GM12891 (cell line): ENCODE measurements around the gene MYEOV.

Source experiments
- DNase-seq: peaks from one replicate; pipeline ENCODE4 v3.0.0; 2011; ENCODE audit warnings: low spot score; ENCODE audit not compliant: insufficient read length
- FAIRE-seq: peaks from 2 replicates; lab custom pipeline; 2011; peaks lifted over from hg19 to GRCh38; lab: Jason Lieb, UNC
- PAX5 ChIP-seq: IDR thresholded peaks from 2 replicates; pipeline ENCODE4 v1.6.1; 2011; ENCODE audit warnings: low read length, moderate library complexity, mild to moderate bottlenecking; ENCODE audit not compliant: insufficient read depth, severe bottlenecking
- POLR2A ChIP-seq: IDR thresholded peaks from 2 replicates; pipeline ENCODE4 v1.6.1; 2011; ENCODE audit warnings: low read depth, low read length, control low read depth
- POLR2AphosphoS5 ChIP-seq: IDR thresholded peaks from 2 replicates; pipeline ENCODE4 v1.6.1; 2011; ENCODE audit warnings: low read depth, low read length, control low read depth
- POU2F2 ChIP-seq: IDR thresholded peaks from 2 replicates; pipeline ENCODE4 v1.6.1; 2011; ENCODE audit warnings: low read depth, mild to moderate bottlenecking, control low read depth, low read length, moderate library complexity
- SPI1 ChIP-seq: IDR thresholded peaks from 2 replicates; pipeline ENCODE4 v1.6.1; 2011; ENCODE audit warnings: low read depth, low read length, control low read depth
- TAF1 ChIP-seq: IDR thresholded peaks from 2 replicates; pipeline ENCODE4 v1.6.1; 2011; ENCODE audit warnings: low read depth, low read length, control low read depth

Gene MYEOV

DNA sequence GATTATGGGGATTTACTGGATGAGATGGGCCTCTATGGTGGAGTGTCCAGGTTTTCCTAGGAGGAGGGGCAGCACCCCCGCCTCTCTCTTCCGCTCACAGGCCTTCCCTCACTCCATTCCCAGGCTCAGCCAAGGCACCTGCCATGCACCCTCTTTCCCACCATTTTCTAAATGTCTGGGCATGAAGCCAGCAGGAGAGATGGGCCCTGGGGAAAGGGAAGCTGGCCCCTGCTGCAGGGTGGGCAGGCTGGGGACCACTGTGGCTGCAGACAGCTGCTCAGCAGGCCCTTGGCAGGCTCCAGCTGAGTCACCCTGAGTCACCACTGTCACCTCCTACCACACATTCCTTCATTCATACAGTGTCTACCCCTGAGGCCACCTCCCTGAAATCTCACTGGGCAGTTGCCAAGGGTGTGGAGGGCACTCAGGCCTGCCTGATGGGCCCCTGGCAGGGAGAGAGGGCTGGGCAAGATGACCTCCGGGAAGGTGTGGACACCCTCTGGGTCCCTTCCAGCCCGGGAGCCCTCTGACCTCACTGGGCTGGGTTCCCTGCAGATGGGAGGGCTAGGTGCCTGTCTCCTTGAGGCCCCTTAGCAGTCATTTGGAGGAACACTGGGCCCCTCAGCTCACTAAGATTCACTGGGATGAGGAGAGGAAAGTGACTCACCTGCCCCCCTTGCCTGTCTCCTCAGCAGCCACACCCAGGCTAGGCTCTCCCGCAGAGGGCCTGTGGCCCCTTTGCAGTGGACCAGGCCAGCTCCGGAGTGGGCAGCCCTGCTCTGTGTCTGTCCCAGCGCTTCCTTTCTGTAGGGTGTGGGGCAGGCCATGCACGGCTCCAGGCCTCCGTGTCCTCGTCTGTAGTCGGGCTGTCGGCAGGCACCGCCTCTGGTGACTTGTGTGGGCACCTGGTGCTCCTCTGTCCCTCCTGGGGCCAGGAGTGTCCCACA lies 7.8 kb downstream of the MYEOV start:
- TF ChIP-seq POLR2AphosphoS5, result no peak
- TF ChIP-seq TAF1, result no peak
- no peak for TF ChIP-seq PAX5
- TF ChIP-seq POLR2A, result no peak
- no peak for TF ChIP-seq POU2F2
- no peak for TF ChIP-seq SPI1
- no peak for DNase-seq
- FAIRE-seq, result no peak

GRCh38 chr11:69302447-69303020 lies 8.6 kb downstream of the MYEOV start:
- FAIRE-seq, result no peak
- TF ChIP-seq POLR2AphosphoS5, result no peak
- no peak for TF ChIP-seq POLR2A
- TF ChIP-seq PAX5, result no peak

DNA sequence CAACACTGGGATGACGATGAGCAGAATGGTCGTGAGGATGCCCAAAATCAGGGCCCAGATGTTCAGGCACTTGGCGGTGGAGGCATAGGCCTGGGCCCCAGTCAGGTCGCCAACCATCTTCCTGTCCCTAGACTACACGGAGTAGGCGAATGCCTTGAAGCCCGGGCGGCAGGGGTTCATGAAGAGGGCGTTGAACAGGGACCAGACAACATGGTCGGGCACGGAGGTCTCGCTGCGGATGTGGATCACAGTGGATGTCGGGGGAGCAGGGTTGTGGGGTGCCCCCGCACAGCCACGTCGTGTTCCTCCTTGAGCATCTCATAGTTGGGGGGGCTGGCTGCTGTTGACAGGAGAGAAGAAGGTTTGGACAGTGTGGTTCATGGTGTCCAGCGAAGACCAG lies 9.5 kb downstream of the MYEOV start:
- TF ChIP-seq POU2F2, result no peak
- no peak for TF ChIP-seq POLR2A
- FAIRE-seq (no peak), DNase-seq (no peak)

More at GRCh38 chr11:69302447-69303020, 8.6 kb downstream of the MYEOV start:
- DNase-seq, result no peak

- TF ChIP-seq TAF1 (no peak), PAX5 (no peak)
- FAIRE-seq, result no peak
- no peak for DNase-seq
Measured at GRCh38 chr11:69304258-69304657, 10.3 kb downstream of the MYEOV start.

DNA sequence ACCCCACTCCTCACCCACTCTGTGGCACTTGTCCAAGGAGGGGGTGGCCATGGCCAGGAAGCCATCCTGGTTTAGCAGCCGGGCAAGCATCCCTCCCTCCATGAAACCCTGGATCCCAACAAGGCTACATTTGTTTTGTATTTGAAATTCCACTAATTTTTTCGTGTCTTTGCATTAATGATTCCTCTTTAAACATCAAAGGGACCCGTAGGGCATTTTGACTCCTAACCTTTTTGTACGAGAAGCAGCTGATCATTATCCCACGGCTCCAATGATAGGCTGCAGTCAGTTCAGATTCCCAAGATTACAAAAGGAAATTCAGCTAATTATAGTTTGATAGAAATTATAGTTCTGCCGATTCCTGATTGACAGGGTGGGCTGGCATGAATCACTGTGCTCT lies 10.7 kb downstream of the MYEOV start:
- DNase-seq, result no peak
- FAIRE-seq, result no peak
- TF ChIP-seq PAX5, result no peak
- no peak for TF ChIP-seq POU2F2
- no peak for TF ChIP-seq SPI1
- no peak for TF ChIP-seq POLR2AphosphoS5
- no peak for TF ChIP-seq TAF1
- no peak for TF ChIP-seq POLR2A

- no peak for FAIRE-seq
Measured at GRCh38 chr11:69305885-69306540, 12.1 kb downstream of the MYEOV start.

GRCh38 chr11:69306821-69307220 lies 12.9 kb downstream of the MYEOV start:
- TF ChIP-seq PAX5, result no peak
- TF ChIP-seq POU2F2, result no peak
- TF ChIP-seq SPI1, result no peak
- no peak for TF ChIP-seq POLR2A
- no peak for TF ChIP-seq TAF1
- TF ChIP-seq POLR2AphosphoS5, result no peak

More at GRCh38 chr11:69305885-69306540, 12.1 kb downstream of the MYEOV start:
- DNase-seq, result no peak
- TF ChIP-seq POU2F2 (no peak), SPI1 (no peak), TAF1 (no peak), PAX5 (no peak), POLR2A (no peak), POLR2AphosphoS5 (no peak)

GRCh38 chr11:69307421-69307820 lies 13.5 kb downstream of the MYEOV start:
- TF ChIP-seq SPI1 (no peak), POLR2A (no peak), PAX5 (no peak), POU2F2 (no peak), POLR2AphosphoS5 (no peak), TAF1 (no peak)
- no peak for DNase-seq
- FAIRE-seq, result no peak

More at GRCh38 chr11:69306821-69307220, 12.9 kb downstream of the MYEOV start:
- DNase-seq (no peak), FAIRE-seq (no peak)

- no peak for DNase-seq
- FAIRE-seq, result no peak
- TF ChIP-seq POU2F2 (no peak), POLR2A (no peak), POLR2AphosphoS5 (no peak), PAX5 (no peak), TAF1 (no peak), SPI1 (no peak)
Measured at GRCh38 chr11:69307871-69308431, 14.0 kb downstream of the MYEOV start.
